Activated T-cell treated with anti-CD3 and anti-CD28 coated beads for 4 hours (primary cell): ENCODE measurements around the gene EXOC4.
"Not testable (repeated sequence)": the region's sequence is repeated elsewhere in the genome, so short reads cannot be mapped to it uniquely, and the experiment has no call there.

Source experiments
- DNase-seq: peaks from one replicate; pipeline ENCODE4 v3.0.0-alpha.2; 2020

The EXOC4 gene

GRCh38 chr7:133963629-133964028, 710.8 kb downstream of the EXOC4 start:
- no peak for DNase-seq

GRCh38 chr7:133971625-133972024, 718.7 kb downstream of the EXOC4 start:
- no peak for DNase-seq

GRCh38 chr7:133973710-133974109, 720.8 kb downstream of the EXOC4 start:
- no peak for DNase-seq

GRCh38 chr7:133975130-133975529, 722.3 kb downstream of the EXOC4 start:
- DNase-seq: no peak

- no peak for DNase-seq
Observed at GRCh38 chr7:133976140-133976539, 723.3 kb downstream of the EXOC4 start.

GRCh38 chr7:133977409-133978274, 724.8 kb downstream of the EXOC4 start:
- no peak for DNase-seq

GRCh38 chr7:133978502-133979295, 725.8 kb downstream of the EXOC4 start:
- no peak for DNase-seq

GRCh38 chr7:133980804-133981203, 727.9 kb downstream of the EXOC4 start:
- no peak for DNase-seq

GRCh38 chr7:133983685-133984419, 731.0 kb downstream of the EXOC4 start:
- no peak for DNase-seq

GRCh38 chr7:133985300-133985699, 732.4 kb downstream of the EXOC4 start:
- no peak for DNase-seq

GRCh38 chr7:133987582-133987981, 734.7 kb downstream of the EXOC4 start:
- DNase-seq: no peak

GRCh38 chr7:133993547-133993946, 740.7 kb downstream of the EXOC4 start:
- DNase-seq: no peak

- DNase-seq: not testable (repeated sequence)
Observed at GRCh38 chr7:133994100-133994499, 741.2 kb downstream of the EXOC4 start.

- DNase-seq: no peak
Observed at GRCh38 chr7:133997463-133997862, 744.6 kb downstream of the EXOC4 start.

- no peak for DNase-seq
Observed at GRCh38 chr7:133999178-133999577, 746.3 kb downstream of the EXOC4 start.

GRCh38 chr7:134004829-134005505, 752.1 kb downstream of the EXOC4 start:
- DNase-seq: no peak

- DNase-seq: no peak
Observed at GRCh38 chr7:134009314-134010110, 756.6 kb downstream of the EXOC4 start.

- DNase-seq: no peak
Observed at GRCh38 chr7:134013249-134013648, 760.4 kb downstream of the EXOC4 start.

GRCh38 chr7:134014935-134015334, 762.1 kb downstream of the EXOC4 start:
- DNase-seq: no peak

- DNase-seq: no peak
Observed at GRCh38 chr7:134016223-134016941, 763.5 kb downstream of the EXOC4 start.

GRCh38 chr7:134016942-134017303, 764.0 kb downstream of the EXOC4 start:
- DNase-seq: no peak
